Right hindlimb (tissue), 1 donor: Measurements from ENCODE around the gene ZNF687.

Source experiments
- DNase-seq: peaks from one replicate; pipeline ENCODE4 v3.0.0-alpha.2; 2018

The ZNF687 gene

GRCh38 chr1:151314137-151314875, 32.2 kb downstream of the ZNF687 start:
- DNase-seq = peak; percentile 71

GRCh38 chr1:151315565-151316235, 33.6 kb downstream of the ZNF687 start:
- DNase-seq = no peak

GRCh38 chr1:151318975-151319374, 36.9 kb downstream of the ZNF687 start:
- DNase-seq = no peak

- DNase-seq = no peak
Measured at GRCh38 chr1:151324390-151324930, 42.4 kb downstream of the ZNF687 start.

- no peak for DNase-seq
Measured at GRCh38 chr1:151325231-151325630, 43.1 kb downstream of the ZNF687 start.

- no peak for DNase-seq
Measured at GRCh38 chr1:151325646-151326429, 43.7 kb downstream of the ZNF687 start.

GRCh38 chr1:151326619-151327222, 44.6 kb downstream of the ZNF687 start:
- peak; percentile 73 for DNase-seq

- DNase-seq = peak; percentile 96
Measured at GRCh38 chr1:151327223-151327902, 45.3 kb downstream of the ZNF687 start, which contains the start of gene PI4KB. Gene PI4KB (minus strand): TSS chr1:151327416. CDS start chr1:151316481, 10,935 bp downstream.

GRCh38 chr1:151327903-151328674, 46.0 kb downstream of the ZNF687 start:
- peak; percentile 34 for DNase-seq

- DNase-seq = no peak
Measured at GRCh38 chr1:151334822-151335221, 52.7 kb downstream of the ZNF687 start.

- DNase-seq = no peak
Measured at GRCh38 chr1:151336556-151336955, 54.5 kb downstream of the ZNF687 start.

GRCh38 chr1:151340870-151341754, 59.0 kb downstream of the ZNF687 start:
- DNase-seq = peak; percentile 60
